Stimulated activated naive CD8-positive, alpha-beta T cell treated with anti-CD3 and anti-CD28 coated beads, Interleukin-15, Interleukin-2, amounts not matched to agents 100 U/mL and 50 U/mL, for 24 hours (primary cell): ENCODE measurements around the gene UTP18.
"Not testable (repeated sequence)": the region's sequence is repeated elsewhere in the genome, so short reads cannot be mapped to it uniquely, and the experiment has no call there.

Experiments
- ATAC-seq: fragments of 150-1000 bp; cut with Tn5 transposase; one replicate; pipeline ENCODE4 v1.10.0; 2021
- DNase-seq: peaks from one replicate; pipeline ENCODE4 v3.0.0; 2021

UTP18 gene

DNA sequence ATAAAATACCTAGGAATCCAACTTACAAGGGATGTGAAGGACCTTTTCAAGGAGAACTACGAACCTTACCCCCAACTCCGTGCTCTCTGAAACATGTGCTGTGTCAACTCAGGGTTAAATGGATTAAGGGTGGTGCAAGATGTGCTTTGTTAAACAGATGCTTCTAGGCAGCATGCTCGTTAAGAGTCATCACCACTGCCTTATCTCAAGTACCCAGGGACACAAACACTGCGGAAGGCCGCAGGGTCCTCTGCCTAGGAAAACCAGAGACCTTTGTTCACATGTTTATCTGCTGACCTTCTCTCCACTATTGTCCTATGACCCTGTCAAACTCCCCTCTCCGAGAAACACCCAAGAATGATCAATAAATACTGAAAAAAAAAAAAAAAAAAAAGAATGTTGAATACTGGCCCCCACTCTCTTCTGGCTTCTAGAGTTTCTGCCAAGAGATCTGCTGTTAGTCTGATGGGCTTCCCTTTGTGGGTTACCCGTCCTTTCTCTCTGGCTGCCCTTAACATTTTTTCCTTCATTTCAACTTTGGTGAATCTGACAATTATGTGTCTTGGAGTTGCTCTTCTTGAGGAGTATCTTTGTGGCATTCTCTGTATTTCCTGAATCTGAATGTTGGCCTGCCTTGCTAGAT lies 70.6 kb downstream of the UTP18 start:
- not testable (repeated sequence) for ATAC-seq, DNase-seq

- ATAC-seq (no peak), DNase-seq (no peak)
These were observed 74.8 kb downstream of the UTP18 start for GRCh38 chr17:51335006-51335590.

DNA sequence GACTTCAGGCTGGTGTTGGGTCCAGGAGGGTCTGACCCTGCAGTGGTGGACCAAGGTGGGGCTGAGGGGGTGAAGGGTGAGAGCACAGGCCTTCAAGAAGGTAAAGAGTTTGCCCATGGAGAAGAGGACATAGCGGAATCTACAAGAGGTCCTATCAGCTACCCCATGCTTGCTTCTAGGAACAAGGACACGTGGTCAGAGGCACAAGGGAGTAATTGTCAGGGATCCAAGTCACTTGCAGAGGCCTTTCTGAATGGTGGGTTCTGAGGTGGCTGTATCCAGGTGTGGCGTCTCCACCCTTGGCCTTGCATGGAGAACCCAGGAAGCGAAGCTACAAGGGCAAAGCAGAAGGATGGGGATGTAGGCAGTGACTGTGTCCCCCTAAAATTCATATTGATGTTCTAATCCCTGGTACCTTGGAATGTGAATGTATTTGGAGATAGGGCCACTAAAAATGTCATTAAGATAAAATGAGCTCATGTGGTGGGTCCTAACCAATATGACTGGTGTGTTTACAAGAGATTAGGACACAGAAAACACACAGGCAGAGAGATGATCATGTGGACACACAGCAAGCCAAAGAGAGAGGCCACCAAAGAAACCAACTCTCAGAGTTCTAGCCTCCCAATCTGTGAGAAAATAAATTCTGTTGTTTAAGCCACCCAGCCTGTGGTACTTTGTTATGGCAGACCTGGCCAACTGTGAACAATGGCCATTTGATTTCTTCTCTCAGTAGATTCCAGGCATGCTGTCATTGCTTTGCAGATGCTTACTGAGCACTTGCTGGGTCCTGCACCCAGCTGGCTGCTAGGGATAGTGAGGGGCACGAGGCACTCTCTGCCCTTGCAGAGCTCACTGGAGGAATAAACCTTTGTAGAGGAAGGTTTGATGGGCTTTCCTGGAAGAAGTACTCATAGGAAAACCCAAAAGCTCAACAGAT lies 75.8 kb downstream of the UTP18 start:
- DNase-seq (no peak), ATAC-seq (no peak)

GRCh38 chr17:51341457-51341856 lies 81.1 kb downstream of the UTP18 start:
- no peak for DNase-seq
- ATAC-seq, result no peak

- ATAC-seq, result no peak
- no peak for DNase-seq
These were observed 81.9 kb downstream of the UTP18 start for GRCh38 chr17:51342257-51342656.

DNA sequence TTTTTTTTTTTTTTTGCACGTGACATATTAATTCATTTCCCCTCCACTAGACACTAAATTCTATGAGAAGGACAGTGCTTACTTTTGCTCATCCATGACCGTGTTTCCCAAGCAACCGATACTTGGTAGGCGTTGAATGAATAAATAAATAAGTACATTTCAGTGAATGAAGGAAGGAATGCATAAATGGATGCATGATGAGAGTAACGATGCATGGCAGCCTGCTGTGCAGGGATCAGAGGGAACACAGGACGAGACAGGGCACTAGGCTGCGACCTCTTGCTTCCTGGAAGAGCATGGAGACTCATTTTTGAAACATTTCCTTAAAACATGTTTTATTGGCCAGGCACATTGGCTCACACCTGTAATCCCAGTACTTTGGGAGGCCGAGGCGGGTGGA lies 84.2 kb downstream of the UTP18 start:
- DNase-seq (no peak), ATAC-seq (no peak)

- no peak for DNase-seq
- ATAC-seq, result no peak
These were observed 86.1 kb downstream of the UTP18 start for GRCh38 chr17:51346218-51346982.
